HEK293 (cell line): ENCODE data around the gene HOXC5.
A peak's percentile ranks its signal among the peaks of the same experiment; 100 is the strongest.

Source experiments
- GLIS2 ChIP-seq: fragments of 450-650 bp; formaldehyde crosslinking; IDR thresholded peaks from 2 replicates; pipeline ENCODE4 v1.5.1; 2016; ENCODE audit warnings: missing biosample characterization, missing genetic modification characterization
- IKZF3 ChIP-seq: fragments of 450-650 bp; IDR thresholded peaks from 2 replicates; pipeline ENCODE4 v1.5.0; 2018; ENCODE audit warnings: missing biosample characterization, mild to moderate bottlenecking, missing genetic modification characterization, moderate library complexity
- KLF1 ChIP-seq: fragments of 450-650 bp; formaldehyde crosslinking; IDR thresholded peaks from 2 replicates; pipeline ENCODE4 v1.5.1; 2016; ENCODE audit warnings: missing biosample characterization, missing genetic modification characterization
- KLF8 ChIP-seq: fragments of 450-650 bp; formaldehyde crosslinking; IDR thresholded peaks from 2 replicates; pipeline ENCODE4 v1.5.1; 2016; ENCODE audit warnings: missing biosample characterization, missing genetic modification characterization
- KLF9 ChIP-seq: fragments of 450-650 bp; formaldehyde crosslinking; IDR thresholded peaks from 2 replicates; pipeline ENCODE4 v1.5.1; 2016; ENCODE audit warnings: missing biosample characterization, missing genetic modification characterization, low read depth
- PRDM1 ChIP-seq: fragments of 450-650 bp; formaldehyde crosslinking; IDR thresholded peaks from 2 replicates; pipeline ENCODE4; 2016; ENCODE audit warnings: missing biosample characterization, missing genetic modification characterization
- SALL2 ChIP-seq: fragments of 450-650 bp; formaldehyde crosslinking; IDR thresholded peaks from 2 replicates; pipeline ENCODE4 v1.5.0; 2017; ENCODE audit warnings: missing biosample characterization, mild to moderate bottlenecking, missing genetic modification characterization, borderline replicate concordance
- ZBTB48 ChIP-seq: fragments of 450-650 bp; formaldehyde crosslinking; IDR thresholded peaks from 2 replicates; pipeline ENCODE4 v1.5.1; 2016; ENCODE audit warnings: missing biosample characterization, missing genetic modification characterization
- ZNF138 ChIP-seq: fragments of 450-650 bp; formaldehyde crosslinking; IDR thresholded peaks from 2 replicates; pipeline ENCODE4 v1.5.1; 2016; ENCODE audit warnings: missing biosample characterization, missing genetic modification characterization, borderline replicate concordance
- ZNF174 ChIP-seq: fragments of 450-650 bp; formaldehyde crosslinking; IDR thresholded peaks from 2 replicates; pipeline ENCODE4 v1.5.0; 2017; ENCODE audit warnings: missing biosample characterization, mild to moderate bottlenecking, missing genetic modification characterization
- ZNF19 ChIP-seq: fragments of 450-650 bp; formaldehyde crosslinking; IDR thresholded peaks from 2 replicates; pipeline ENCODE4; 2016; ENCODE audit warnings: missing biosample characterization, missing genetic modification characterization, low read depth
- ZNF202 ChIP-seq: fragments of 450-650 bp; formaldehyde crosslinking; IDR thresholded peaks from 2 replicates; pipeline ENCODE4 v1.5.1; 2016; ENCODE audit warnings: missing biosample characterization, missing genetic modification characterization, borderline replicate concordance
- ZNF221 ChIP-seq: fragments of 450-650 bp; formaldehyde crosslinking; IDR thresholded peaks from 2 replicates; pipeline ENCODE4 v1.5.1; 2017; ENCODE audit warnings: missing biosample characterization, missing genetic modification characterization, borderline replicate concordance
- ZNF223 ChIP-seq: fragments of 450-650 bp; formaldehyde crosslinking; IDR thresholded peaks from 2 replicates; pipeline ENCODE4 v1.5.1; 2016; ENCODE audit warnings: missing biosample characterization, missing genetic modification characterization
- ZNF280D ChIP-seq: fragments of 450-650 bp; formaldehyde crosslinking; IDR thresholded peaks from 2 replicates; pipeline ENCODE4 v1.5.1; 2016; ENCODE audit warnings: missing biosample characterization, missing genetic modification characterization
- ZNF341 ChIP-seq: fragments of 450-650 bp; formaldehyde crosslinking; IDR thresholded peaks from 2 replicates; pipeline ENCODE4; 2016; ENCODE audit warnings: low read depth, missing biosample characterization, missing genetic modification characterization
- ZNF394 ChIP-seq: fragments of 450-650 bp; formaldehyde crosslinking; IDR thresholded peaks from 2 replicates; pipeline ENCODE4 v1.5.1; 2016; ENCODE audit warnings: missing biosample characterization, missing genetic modification characterization, mild to moderate bottlenecking, moderate library complexity, borderline replicate concordance
- ZNF449 ChIP-seq: fragments of 450-650 bp; formaldehyde crosslinking; IDR thresholded peaks from 2 replicates; pipeline ENCODE4 v1.5.1; 2017; ENCODE audit warnings: missing biosample characterization, mild to moderate bottlenecking, missing genetic modification characterization, moderate library complexity
- ZNF488 ChIP-seq: fragments of 450-650 bp; formaldehyde crosslinking; IDR thresholded peaks from 2 replicates; pipeline ENCODE4 v1.5.1; 2016; ENCODE audit warnings: missing biosample characterization, missing genetic modification characterization
- ZNF514 ChIP-seq: fragments of 450-650 bp; formaldehyde crosslinking; IDR thresholded peaks from 2 replicates; pipeline ENCODE4 v1.5.1; 2016; ENCODE audit warnings: missing biosample characterization, missing genetic modification characterization
- ZNF521 ChIP-seq: fragments of 450-650 bp; formaldehyde crosslinking; IDR thresholded peaks from 2 replicates; pipeline ENCODE4 v1.5.1; 2017; ENCODE audit warnings: missing biosample characterization, mild to moderate bottlenecking, missing genetic modification characterization
- ZNF530 ChIP-seq: fragments of 450-650 bp; formaldehyde crosslinking; IDR thresholded peaks from 2 replicates; pipeline ENCODE4 v1.5.1; 2016; ENCODE audit warnings: low read depth, missing biosample characterization, missing genetic modification characterization
- ZNF544 ChIP-seq: fragments of 450-650 bp; formaldehyde crosslinking; IDR thresholded peaks from 2 replicates; pipeline ENCODE4 v1.5.0; 2017; ENCODE audit warnings: missing biosample characterization, missing genetic modification characterization
- ZNF555 ChIP-seq: fragments of 450-650 bp; formaldehyde crosslinking; conservative IDR thresholded peaks from 2 replicates; pipeline ENCODE4 v1.5.1; 2017; ENCODE audit warnings: missing biosample characterization, mild to moderate bottlenecking, missing genetic modification characterization, inconsistent platforms
- ZNF560 ChIP-seq: fragments of 450-650 bp; formaldehyde crosslinking; IDR thresholded peaks from 2 replicates; pipeline ENCODE4 v1.5.1; 2017; ENCODE audit warnings: missing biosample characterization, missing genetic modification characterization, borderline replicate concordance
- ZNF561 ChIP-seq: fragments of 450-650 bp; IDR thresholded peaks from 2 replicates; pipeline ENCODE4 v1.5.1; 2018; ENCODE audit warnings: missing biosample characterization, missing genetic modification characterization, borderline replicate concordance
- ZNF624 ChIP-seq: fragments of 450-650 bp; formaldehyde crosslinking; IDR thresholded peaks from 2 replicates; pipeline ENCODE4 v1.5.1; 2017; ENCODE audit warnings: missing biosample characterization, missing genetic modification characterization
- ZNF626 ChIP-seq: fragments of 450-650 bp; sonication (Bioruptor Pico); formaldehyde crosslinking; IDR thresholded peaks from 2 replicates; pipeline ENCODE4 v1.5.1; 2018; ENCODE audit warnings: missing biosample characterization, missing genetic modification characterization, inconsistent platforms
- ZNF670 ChIP-seq: fragments of 450-650 bp; formaldehyde crosslinking; IDR thresholded peaks from 2 replicates; pipeline ENCODE4 v1.5.1; 2016; ENCODE audit warnings: missing biosample characterization, missing genetic modification characterization, low read depth
- ZNF747 ChIP-seq: fragments of 450-650 bp; formaldehyde crosslinking; IDR thresholded peaks from 2 replicates; pipeline ENCODE4 v1.5.1; 2016; ENCODE audit warnings: missing biosample characterization, missing genetic modification characterization
- ZNF776 ChIP-seq: fragments of 450-650 bp; formaldehyde crosslinking; IDR thresholded peaks from 2 replicates; pipeline ENCODE4 v1.5.0; 2017; ENCODE audit warnings: missing biosample characterization, missing genetic modification characterization, borderline replicate concordance
- ZNF792 ChIP-seq: fragments of 450-650 bp; formaldehyde crosslinking; IDR thresholded peaks from 2 replicates; pipeline ENCODE4 v1.5.1; 2016; ENCODE audit warnings: missing biosample characterization, missing genetic modification characterization
- ZNF837 ChIP-seq: fragments of 450-650 bp; formaldehyde crosslinking; IDR thresholded peaks from 2 replicates; pipeline ENCODE4 v1.5.1; 2016; ENCODE audit warnings: missing biosample characterization, missing genetic modification characterization
- TF ChIP-seq, protein P1 (sequence below): fragments of 450-650 bp; formaldehyde crosslinking; IDR thresholded peaks from 2 replicates; pipeline ENCODE4 v1.5.1; 2017; ENCODE audit warnings: missing biosample characterization, missing genetic modification characterization
- TF ChIP-seq, protein P2 (sequence below): sonication (generic); formaldehyde crosslinking; IDR thresholded peaks from 2 replicates; pipeline ENCODE4 v1.8.1; 2022; ENCODE audit warnings: mild to moderate bottlenecking, moderate library complexity, missing genetic modification reagents

The HOXC5 gene

DNA sequence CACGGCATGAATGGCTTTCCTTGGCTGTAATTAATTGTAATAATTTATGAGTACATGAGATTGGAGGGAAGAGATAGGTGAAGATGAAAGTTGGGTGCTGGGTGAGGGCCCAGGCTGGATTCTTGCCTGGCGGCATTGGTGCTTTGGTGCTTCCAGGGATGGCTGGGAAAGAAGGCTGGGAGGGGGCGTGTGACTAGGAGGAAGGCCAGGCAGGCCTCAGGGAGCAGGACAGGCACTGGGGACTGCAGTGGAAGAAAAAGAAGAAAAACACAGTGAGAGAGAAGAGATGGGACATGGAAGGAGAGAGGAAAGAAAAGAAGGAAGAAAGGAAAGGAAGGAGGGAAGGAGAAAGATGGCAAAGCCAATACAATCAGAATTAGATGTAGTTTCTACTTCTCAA, 29.2 kb upstream of the HOXC5 start (continued):
- no peak for TF ChIP-seq ZNF202 (tag by site-specific recombination)
- TF ChIP-seq, protein P1, sequence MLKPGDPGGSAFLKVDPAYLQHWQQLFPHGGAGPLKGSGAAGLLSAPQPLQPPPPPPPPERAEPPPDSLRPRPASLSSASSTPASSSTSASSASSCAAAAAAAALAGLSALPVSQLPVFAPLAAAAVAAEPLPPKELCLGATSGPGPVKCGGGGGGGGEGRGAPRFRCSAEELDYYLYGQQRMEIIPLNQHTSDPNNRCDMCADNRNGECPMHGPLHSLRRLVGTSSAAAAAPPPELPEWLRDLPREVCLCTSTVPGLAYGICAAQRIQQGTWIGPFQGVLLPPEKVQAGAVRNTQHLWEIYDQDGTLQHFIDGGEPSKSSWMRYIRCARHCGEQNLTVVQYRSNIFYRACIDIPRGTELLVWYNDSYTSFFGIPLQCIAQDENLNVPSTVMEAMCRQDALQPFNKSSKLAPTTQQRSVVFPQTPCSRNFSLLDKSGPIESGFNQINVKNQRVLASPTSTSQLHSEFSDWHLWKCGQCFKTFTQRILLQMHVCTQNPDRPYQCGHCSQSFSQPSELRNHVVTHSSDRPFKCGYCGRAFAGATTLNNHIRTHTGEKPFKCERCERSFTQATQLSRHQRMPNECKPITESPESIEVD (tag by site-specific recombination), result no peak
- no peak for TF ChIP-seq ZNF776 (tag by site-specific recombination)
- TF ChIP-seq ZNF341 (tag by site-specific recombination), result peak; percentile 54
- TF ChIP-seq ZNF521 (tag by site-specific recombination), result no peak
- TF ChIP-seq ZNF280D (tag by site-specific recombination), result no peak
- no peak for TF ChIP-seq ZNF530 (tag by site-specific recombination)
- no peak for TF ChIP-seq KLF8
- no peak for TF ChIP-seq SALL2
- TF ChIP-seq ZNF555 (tag by site-specific recombination), result no peak
- TF ChIP-seq ZNF670, result no peak
- no peak for TF ChIP-seq ZNF560 (tag by site-specific recombination)
- TF ChIP-seq ZNF19 (tag by site-specific recombination), result no peak
- TF ChIP-seq ZNF837 (tag by site-specific recombination), result no peak
- TF ChIP-seq PRDM1 (tag by site-specific recombination), result peak; percentile 77; the same call in 1 of the 2 replicates
- peak; percentile 65; the same call in 1 of the 2 replicates for TF ChIP-seq IKZF3 (tag by site-specific recombination)
- TF ChIP-seq ZNF626, result no peak
- no peak for TF ChIP-seq ZNF561
- TF ChIP-seq ZBTB48 (tag by site-specific recombination), result peak; percentile 82
- TF ChIP-seq KLF9 (tag by site-specific recombination), result peak; percentile 80
- no peak for TF ChIP-seq ZNF747
- TF ChIP-seq ZNF544, result no peak
- TF ChIP-seq, protein P2, sequence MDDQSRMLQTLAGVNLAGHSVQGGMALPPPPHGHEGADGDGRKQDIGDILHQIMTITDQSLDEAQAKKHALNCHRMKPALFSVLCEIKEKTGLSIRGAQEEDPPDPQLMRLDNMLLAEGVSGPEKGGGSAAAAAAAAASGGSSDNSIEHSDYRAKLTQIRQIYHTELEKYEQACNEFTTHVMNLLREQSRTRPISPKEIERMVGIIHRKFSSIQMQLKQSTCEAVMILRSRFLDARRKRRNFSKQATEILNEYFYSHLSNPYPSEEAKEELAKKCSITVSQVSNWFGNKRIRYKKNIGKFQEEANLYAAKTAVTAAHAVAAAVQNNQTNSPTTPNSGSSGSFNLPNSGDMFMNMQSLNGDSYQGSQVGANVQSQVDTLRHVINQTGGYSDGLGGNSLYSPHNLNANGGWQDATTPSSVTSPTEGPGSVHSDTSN, result no peak
- TF ChIP-seq ZNF792 (tag by site-specific recombination), result no peak
- TF ChIP-seq ZNF514 (tag by site-specific recombination), result no peak
- TF ChIP-seq ZNF488 (tag by site-specific recombination), result no peak
- TF ChIP-seq GLIS2 (tag by site-specific recombination), result no peak
- no peak for TF ChIP-seq ZNF449 (tag by site-specific recombination)
- TF ChIP-seq ZNF221, result no peak
- no peak for TF ChIP-seq ZNF223 (tag by site-specific recombination)
- no peak for TF ChIP-seq ZNF138 (tag by site-specific recombination)
- TF ChIP-seq KLF1 (tag by site-specific recombination), result no peak
- no peak for TF ChIP-seq ZNF174
- TF ChIP-seq ZNF394 (tag by site-specific recombination), result no peak
- 0 out of 2 replicates have a peak, but pooled peaks have one; percentile 19 for TF ChIP-seq ZNF624
